GM18907 (cell line): Measurements from ENCODE around the gene ZNF175.

ENCODE experiments used
- ATAC-seq: cut with Tn5 transposase; IDR thresholded peaks from one replicate; pipeline ENCODE4 v1.9.1; 2021; ENCODE audit warnings: mild to moderate bottlenecking, moderate library complexity; ENCODE audit not compliant: unreplicated experiment

The ZNF175 gene

GRCh38 chr19:51587264-51588191, 16.4 kb downstream of the ZNF175 start:
- no peak for ATAC-seq

DNA sequence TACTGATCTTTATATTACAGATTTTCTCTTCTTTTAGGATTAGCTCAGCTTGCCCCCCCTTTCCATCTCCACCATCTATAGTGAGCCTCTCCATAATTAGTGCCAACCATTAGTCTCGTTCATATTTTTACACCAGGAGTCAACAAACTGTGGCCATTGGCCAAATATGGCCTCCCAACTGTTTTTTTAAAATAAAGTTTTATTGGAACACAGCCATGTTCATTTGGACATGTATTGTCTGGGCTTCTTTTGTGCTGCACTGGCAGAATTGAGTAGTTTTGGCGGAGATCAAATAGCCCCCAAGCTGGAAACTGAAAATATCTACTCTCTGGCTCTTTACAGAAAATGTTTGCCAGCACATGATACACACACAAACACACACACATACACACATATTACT, 18.4 kb downstream of the ZNF175 start:
- no peak for ATAC-seq

GRCh38 chr19:51590441-51590840, 19.4 kb downstream of the ZNF175 start:
- no peak for ATAC-seq

DNA sequence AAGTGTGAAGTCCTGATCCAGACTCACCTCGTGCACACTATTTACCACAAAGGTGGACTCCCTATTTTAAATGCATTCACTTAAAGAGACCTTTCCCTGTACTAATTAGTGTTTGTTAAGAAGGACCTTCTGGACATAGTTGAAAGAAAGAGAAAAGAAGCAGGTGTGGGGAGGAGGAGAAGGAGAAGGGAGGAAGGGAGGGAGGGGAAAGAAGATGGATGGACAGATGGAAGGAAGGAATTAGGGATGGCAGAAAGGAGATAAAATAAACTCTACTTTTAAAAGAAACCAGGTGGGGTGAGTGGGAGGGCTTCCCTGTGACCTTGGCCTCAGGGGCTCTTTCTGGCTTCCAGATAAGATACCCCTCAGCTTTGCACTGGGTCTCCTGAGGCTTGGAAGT, 21.4 kb downstream of the ZNF175 start:
- ATAC-seq, result no peak

GRCh38 chr19:51593138-51593890, 22.2 kb downstream of the ZNF175 start:
- no peak for ATAC-seq

GRCh38 chr19:51593969-51594773, 23.1 kb downstream of the ZNF175 start:
- ATAC-seq, result peak; percentile 96

DNA sequence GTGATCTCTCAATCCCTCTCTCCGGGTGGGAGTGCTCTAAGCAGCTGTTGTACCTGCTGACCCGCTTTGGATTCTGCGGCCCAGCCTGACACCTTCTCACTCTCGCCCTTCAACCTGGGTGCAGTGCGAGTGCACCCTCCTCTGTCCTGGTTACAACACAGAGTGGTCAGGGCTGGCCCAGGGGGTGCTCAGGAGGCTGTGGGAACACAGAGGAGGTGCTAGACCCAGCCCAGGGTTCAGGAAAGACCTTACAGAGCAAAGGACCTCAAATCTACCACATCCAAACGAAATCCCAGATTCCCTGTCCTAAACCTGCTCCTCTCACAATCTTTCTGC, 23.7 kb downstream of the ZNF175 start:
- ATAC-seq, result no peak

DNA sequence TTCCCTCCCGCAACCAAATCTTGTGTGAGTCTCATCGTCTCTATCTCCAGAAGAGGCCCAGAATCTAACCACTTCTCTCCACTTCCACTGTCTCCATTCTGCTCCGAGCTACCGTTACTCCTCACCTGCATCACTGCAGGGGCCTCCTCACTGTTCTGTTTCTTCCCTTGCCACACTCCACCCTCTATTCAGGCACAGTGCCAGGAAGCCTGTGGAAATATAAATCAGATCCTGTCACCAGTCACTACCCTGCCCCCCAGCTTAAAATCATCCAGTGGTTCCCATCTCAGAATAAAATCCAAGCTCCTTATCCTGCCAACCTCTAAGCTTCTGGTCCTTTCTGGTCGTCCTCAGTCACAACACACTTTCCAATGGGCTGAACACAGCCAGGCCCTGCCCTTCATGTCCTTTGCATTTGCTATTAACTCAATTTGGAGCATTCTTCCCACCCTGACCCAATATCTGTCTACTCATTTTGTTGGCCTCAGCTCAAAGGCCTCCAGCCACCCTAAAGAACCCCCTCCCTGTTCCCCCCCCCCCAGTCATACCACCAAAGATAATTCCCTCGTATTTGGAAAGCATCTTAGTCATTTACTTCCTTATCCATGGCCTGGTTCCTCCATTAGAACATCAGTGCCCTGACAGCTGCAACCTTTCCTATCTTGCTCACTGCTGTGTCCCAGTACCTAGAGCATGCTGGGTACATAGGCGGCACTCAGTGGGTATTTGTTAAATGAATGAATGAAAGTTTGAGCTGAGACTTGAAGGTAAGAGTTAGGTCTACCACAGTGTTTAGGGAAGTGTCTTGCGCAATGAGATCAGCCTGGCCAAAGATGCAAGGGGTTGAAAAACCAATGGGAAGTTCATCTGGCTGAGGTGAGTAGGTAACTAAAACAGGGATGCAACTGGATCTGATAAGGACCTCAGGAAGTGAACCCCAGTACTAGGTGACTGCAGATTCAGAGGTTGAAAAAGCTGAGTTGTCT, 24.4 kb downstream of the ZNF175 start:
- no peak for ATAC-seq

DNA sequence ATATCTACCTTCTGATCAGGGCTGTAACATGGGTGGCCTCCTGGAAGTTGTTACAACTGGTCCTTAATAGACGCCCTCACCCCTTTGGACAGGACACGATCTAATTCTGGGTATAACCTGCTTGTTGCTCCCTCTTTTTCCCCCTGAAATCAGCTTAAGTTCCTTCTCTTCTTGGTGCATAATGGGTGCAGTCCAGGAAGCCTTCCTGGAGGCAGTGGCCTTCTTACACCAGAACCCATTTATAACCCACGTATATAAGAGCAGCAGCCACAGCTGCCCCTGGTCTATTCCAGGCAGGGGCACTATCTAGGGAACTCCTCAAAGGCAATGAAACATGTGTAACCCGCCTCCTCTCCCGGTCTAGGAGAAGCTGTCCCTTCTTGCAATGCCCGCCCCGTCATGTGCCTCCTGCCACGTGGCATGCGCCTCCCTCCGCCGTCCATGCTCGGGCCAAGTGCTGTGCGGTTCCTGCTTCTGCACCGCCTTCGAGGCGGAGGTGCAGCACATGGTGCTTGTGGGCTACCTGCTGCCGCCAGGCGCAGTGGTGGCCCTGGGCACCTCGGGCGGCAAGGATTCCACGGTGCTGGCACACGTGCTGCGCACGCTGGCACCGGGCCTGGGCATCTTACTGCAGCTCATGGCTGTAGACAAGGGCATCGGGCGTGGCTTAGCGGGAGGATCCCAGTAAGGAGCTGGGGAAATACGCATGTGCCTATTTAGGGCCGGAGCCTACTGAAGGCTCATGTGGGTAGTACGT, 27.3 kb downstream of the ZNF175 start:
- no peak for ATAC-seq

DNA sequence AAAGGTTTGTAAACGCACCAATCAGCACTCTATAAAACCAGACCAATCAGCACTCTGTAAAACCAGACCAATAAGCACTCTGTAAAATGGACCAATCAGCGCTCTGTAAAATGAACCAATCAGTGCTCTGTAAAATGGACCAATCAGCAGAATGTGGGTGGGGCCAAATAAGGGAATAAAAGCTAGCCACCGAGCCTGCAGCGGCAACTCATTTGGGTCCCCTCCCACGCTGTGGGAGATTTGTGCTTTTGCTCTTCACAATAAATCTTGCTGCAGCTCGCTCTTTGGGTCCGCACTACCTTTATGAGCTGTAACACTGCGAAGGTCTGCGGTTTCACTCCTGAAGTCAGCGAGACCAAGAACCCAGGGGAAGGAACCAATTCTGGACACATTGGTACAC, 28.0 kb downstream of the ZNF175 start:
- ATAC-seq, result no peak

GRCh38 chr19:51600940-51601580, 30.0 kb downstream of the ZNF175 start:
- ATAC-seq, result no peak

DNA sequence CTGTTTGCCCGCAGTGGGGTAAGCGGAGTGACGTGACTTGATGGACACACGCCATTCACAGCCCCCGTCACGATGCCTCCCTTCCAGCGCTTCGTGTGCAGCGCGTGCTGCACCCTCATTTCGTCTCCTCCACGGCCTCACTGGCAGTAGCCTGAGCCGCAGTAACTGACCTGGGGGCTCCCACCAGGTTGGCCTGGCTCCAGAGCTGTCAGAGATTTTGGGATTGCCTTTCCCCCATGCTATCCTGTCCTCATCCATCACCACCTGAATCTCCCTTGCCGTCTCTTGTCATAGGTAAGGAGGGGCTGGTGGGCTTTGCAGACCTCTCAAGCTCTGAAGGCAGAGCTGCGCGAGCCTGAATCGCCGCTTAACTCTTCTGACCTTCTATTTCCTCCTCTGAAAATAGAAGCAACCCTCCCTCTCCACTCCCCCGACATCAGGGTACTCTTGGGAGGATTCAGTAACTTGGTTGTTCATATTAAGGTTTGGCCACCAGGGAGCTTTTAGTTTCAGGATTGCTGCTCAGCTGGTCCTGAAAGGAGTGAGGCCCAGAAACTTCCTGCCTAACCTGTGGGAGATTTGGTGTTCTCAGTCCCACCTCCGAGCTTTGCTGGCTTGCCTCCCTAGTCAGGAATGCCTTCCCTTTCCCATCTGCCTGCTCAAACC, 31.2 kb downstream of the ZNF175 start:
- ATAC-seq, result no peak

GRCh38 chr19:51607077-51607476, 36.0 kb downstream of the ZNF175 start:
- peak; percentile 92 for ATAC-seq

- no peak for ATAC-seq
These were observed 37.0 kb downstream of the ZNF175 start for GRCh38 chr19:51607920-51608562.

DNA sequence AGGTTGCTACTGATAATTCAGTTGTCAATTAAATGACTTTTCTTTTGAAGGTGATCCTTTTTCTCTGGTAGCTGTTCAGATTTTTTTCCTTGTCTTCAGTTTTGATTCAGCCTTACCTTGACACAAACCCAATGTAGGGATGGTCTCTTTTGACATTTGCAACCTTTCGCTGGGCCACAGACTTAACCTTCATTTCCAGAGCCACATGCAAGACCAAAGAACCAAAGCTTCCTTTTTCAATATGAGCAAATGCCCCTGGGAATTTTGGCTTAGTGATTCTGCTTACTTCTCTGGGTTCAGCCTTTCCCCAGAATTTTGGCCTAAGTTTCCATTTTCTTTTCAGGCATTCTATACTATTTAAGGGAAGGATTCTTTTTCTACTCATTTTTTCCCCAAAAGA, 39.5 kb downstream of the ZNF175 start:
- no peak for ATAC-seq

DNA sequence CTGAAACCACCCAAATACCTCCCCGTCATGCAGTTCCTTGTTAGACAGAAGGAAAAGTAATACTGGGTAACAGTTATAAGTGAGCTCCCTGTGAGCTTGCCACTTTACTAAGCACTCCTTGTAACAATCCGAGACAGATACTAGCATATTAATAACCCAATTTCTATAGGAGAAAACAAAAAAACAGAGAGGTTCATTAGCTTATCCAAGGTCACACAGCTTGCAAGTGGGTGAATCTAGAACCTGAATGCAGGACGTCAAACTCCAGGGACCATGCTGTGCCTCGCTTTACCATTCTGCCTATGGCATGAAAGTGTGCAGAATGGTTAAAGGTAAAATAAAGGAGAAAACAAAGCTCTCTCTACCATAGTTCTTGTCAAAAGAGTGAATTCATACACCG, 43.7 kb downstream of the ZNF175 start:
- no peak for ATAC-seq

DNA sequence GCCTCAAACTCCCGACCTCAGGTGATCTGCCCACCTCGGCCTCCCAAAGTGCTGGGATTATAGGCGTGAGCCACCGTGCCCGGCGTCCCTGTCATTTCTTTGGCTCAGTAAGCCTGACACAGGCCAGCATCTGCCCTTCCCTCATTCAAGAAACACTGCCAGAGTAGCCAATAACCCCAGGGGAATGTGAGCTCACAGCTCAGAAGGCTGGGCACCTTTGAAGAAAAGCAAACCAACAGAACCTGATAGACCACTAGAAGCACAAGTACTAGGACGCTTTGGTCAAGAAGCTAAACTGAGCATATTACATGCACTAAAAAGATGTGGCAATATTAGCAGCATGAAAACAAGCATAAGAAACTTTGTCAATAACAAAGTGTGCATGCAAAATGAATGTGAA, 44.9 kb downstream of the ZNF175 start:
- no peak for ATAC-seq

DNA sequence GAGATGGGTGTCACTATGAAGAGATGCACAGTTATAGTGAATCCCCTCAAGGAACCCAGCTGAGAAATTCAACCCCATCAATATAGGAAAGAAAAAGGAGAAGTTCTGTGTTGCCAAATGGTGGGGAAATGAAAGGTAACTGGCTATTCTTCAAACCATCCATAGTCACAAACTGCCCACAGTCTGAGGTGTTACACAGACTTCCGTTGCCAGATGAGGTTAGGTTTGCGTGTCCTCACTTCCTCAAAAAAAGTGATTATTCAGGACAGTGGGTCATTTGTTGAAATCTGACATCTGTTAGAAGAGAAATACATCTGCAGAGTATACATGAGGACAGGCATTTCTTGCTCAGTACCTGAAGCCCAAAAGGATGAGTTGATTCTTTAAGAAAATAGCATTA, 50.1 kb downstream of the ZNF175 start:
- peak; percentile 68 for ATAC-seq
